ENCODE measurements around the gene PACSIN1.
"Not testable (repeated sequence)": the region's sequence is repeated elsewhere in the genome, so short reads cannot be mapped to it uniquely, and the experiment has no call there.

Gene PACSIN1

GRCh38 chr6:34485321-34486060, 19.6 kb downstream of the PACSIN1 start:
- no peak for DNase-seq (ENCODE audit: low spot score)

GRCh38 chr6:34486106-34486740, 20.3 kb downstream of the PACSIN1 start:
- no peak for DNase-seq (ENCODE audit: low spot score)

- DNase-seq (ENCODE audit: low spot score), result not testable (repeated sequence)
These were observed 21.0 kb downstream of the PACSIN1 start for GRCh38 chr6:34486886-34487285.

- no peak for DNase-seq (ENCODE audit: low spot score)
These were observed 21.7 kb downstream of the PACSIN1 start for GRCh38 chr6:34487536-34487935.

GRCh38 chr6:34489207-34489805, 23.4 kb downstream of the PACSIN1 start:
- DNase-seq (ENCODE audit: low spot score), result no peak

GRCh38 chr6:34490390-34491090, 24.7 kb downstream of the PACSIN1 start:
- no peak for DNase-seq (ENCODE audit: low spot score)

- no peak for DNase-seq (ENCODE audit: low spot score)
These were observed 25.2 kb downstream of the PACSIN1 start for GRCh38 chr6:34491091-34491430.

GRCh38 chr6:34493344-34493743, 27.5 kb downstream of the PACSIN1 start:
- no peak for DNase-seq (ENCODE audit: low spot score)

GRCh38 chr6:34494973-34495372, 29.1 kb downstream of the PACSIN1 start:
- DNase-seq (ENCODE audit: low spot score), result no peak

GRCh38 chr6:34496103-34496685, 30.3 kb downstream of the PACSIN1 start:
- no peak for DNase-seq (ENCODE audit: low spot score)

GRCh38 chr6:34497411-34497810, 31.5 kb downstream of the PACSIN1 start:
- no peak for DNase-seq (ENCODE audit: low spot score)

GRCh38 chr6:34506718-34507117, 40.8 kb downstream of the PACSIN1 start:
- no peak for DNase-seq (ENCODE audit: low spot score)

- DNase-seq (ENCODE audit: low spot score), result no peak
These were observed 42.5 kb downstream of the PACSIN1 start for GRCh38 chr6:34508425-34508824.

- DNase-seq (ENCODE audit: low spot score), result no peak
These were observed 43.9 kb downstream of the PACSIN1 start for GRCh38 chr6:34509782-34510181.

GRCh38 chr6:34510299-34510698, 44.4 kb downstream of the PACSIN1 start:
- no peak for DNase-seq (ENCODE audit: low spot score)

- no peak for DNase-seq (ENCODE audit: low spot score)
These were observed 45.5 kb downstream of the PACSIN1 start for GRCh38 chr6:34511214-34511914.

- no peak for DNase-seq (ENCODE audit: low spot score)
These were observed 46.2 kb downstream of the PACSIN1 start for GRCh38 chr6:34511915-34512737.

GRCh38 chr6:34512738-34513115, 46.9 kb downstream of the PACSIN1 start:
- DNase-seq (ENCODE audit: low spot score), result no peak

- no peak for DNase-seq (ENCODE audit: low spot score)
These were observed 47.8 kb downstream of the PACSIN1 start for GRCh38 chr6:34513646-34514045.

GRCh38 chr6:34514112-34514511, 48.2 kb downstream of the PACSIN1 start:
- no peak for DNase-seq (ENCODE audit: low spot score)
